Keratinocyte (primary cell): ENCODE measurements around the gene RNU1-2.
"Not testable (repeated sequence)": the region's sequence is repeated elsewhere in the genome, so short reads cannot be mapped to it uniquely, and the experiment has no call there.

ENCODE experiments used
- CTCF ChIP-seq, 3 experiments: IDR thresholded peaks in 1 of 3; conservative IDR thresholded peaks in 1 of 3; optimal IDR thresholded peaks in 1 of 3; 2 replicates in 2 of 3; 3 replicates in 1 of 3; pipeline versions ENCODE3 to v1.5.1; 2011; ENCODE audit warnings: low read length in 3 of 3, mild to moderate bottlenecking in 3 of 3, moderate library complexity in 2 of 3, control low read depth in 1 of 3, inconsistent platforms in 1 of 3; ENCODE audit not compliant: insufficient read depth in 2 of 3; ENCODE audit errors: extremely low read depth in 1 of 3
- EZH2 ChIP-seq: IDR thresholded peaks from one replicate; pipeline ENCODE4 v1.6.1; 2012; ENCODE audit warnings: inconsistent platforms, mild to moderate bottlenecking, low read length, moderate library complexity

GRCh38 chr1:16936580-16936979 lies 40.8 kb downstream of the RNU1-2 start:
- TF ChIP-seq CTCF (optimal IDR thresholded peaks at IDR 0.05 in 1 of 3, IDR thresholded peaks at IDR 0.05 in 1 of 3, conservative IDR thresholded peaks at IDR 0.05 in 1 of 3; ENCODE audit: extremely low read depth in 1 of 3, insufficient read depth in 2 of 3, low read length in 3 of 3); EZH2: not testable (repeated sequence)
